ENCODE data around the gene HIPK3.
"Not testable (repeated sequence)": the region's sequence is repeated elsewhere in the genome, so short reads cannot be mapped to it uniquely, and the experiment has no call there.

HIPK3 gene

GRCh38 chr11:33257160-33257896, at the start of gene HIPK3:
HIPK3 (plus strand) TSS chr11:33257381.
- peak; percentile 85 for DNase-seq

- no peak for DNase-seq
Measured at GRCh38 chr11:33207408-33207985, 49.7 kb upstream of the HIPK3 start.

DNA sequence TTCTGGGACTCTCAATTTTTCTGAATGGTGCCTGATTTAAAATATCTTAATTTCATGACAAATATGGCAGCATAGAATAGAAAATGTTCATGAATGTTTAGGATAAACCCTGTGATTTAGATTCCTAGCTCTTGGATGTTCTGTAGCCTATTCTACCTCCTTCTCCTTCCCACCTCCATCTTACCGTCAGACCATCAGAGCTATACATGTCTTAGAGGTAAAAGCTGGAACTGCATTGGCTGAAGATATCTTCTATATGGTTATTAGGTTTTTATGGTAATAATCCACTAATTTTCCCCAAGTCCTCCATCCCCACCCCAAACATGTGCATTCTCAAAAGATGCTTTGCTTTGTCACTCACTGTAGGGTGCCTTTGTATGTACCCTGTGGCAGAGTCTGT, 49.0 kb upstream of the HIPK3 start:
- no peak for DNase-seq

- no peak for DNase-seq
Measured at GRCh38 chr11:33211153-33211552, 46.0 kb upstream of the HIPK3 start.

DNA sequence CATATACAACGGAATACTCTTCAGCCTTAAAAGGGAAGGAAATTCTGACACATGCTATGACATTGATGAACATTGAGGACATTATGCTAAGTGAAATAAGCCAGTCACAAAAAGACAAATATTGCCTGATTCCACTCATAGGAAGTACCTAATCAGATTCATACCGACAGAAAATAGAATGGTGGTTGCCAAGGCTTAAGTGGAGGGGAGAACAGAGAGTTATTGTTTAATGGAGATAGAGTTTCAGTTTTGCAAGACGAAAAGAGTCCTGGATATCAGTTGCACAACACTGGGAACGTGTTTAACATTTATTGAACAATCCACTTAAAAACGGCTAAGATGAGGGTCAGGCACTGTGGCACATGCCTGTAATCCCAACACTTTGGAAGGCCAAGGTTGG, 45.6 kb upstream of the HIPK3 start:
- no peak for DNase-seq

DNA sequence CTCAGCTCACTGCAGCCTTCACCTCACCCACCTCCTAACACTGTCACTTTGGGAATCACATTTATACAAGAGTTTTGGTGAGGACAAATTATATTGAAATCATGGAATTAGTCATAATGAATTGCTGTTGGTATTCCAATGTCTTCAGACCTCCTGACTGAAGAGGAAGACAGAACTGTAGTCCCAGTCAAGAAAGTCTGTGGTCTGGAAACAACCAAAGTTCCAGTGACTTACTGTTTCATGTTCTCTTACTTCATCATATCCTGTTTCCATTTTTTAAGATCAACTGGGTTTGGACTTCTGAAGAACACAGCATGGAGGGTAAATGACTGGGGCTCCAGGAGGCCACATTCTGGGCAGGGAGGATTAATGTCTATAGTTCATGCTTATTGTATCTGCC, 43.0 kb upstream of the HIPK3 start:
- no peak for DNase-seq

DNA sequence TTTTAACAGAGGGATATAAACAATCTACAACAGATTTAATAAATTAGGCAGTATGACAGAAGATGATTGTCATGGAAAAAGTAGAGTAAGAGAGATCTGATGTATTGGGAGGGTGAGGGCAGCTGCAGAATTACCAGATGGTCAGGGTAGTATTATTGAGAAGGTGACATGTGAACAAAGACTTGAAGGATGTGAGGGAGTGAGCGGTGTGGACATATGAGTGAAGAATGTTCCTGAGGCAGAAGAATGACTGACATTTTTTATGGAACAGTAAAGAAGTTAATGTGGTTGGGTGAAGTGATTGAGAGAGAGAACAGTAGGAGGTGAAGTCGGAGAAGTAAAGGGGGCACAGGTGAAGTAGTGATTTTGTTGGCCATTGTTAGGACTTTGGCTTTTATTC, 42.4 kb upstream of the HIPK3 start:
- no peak for DNase-seq

DNA sequence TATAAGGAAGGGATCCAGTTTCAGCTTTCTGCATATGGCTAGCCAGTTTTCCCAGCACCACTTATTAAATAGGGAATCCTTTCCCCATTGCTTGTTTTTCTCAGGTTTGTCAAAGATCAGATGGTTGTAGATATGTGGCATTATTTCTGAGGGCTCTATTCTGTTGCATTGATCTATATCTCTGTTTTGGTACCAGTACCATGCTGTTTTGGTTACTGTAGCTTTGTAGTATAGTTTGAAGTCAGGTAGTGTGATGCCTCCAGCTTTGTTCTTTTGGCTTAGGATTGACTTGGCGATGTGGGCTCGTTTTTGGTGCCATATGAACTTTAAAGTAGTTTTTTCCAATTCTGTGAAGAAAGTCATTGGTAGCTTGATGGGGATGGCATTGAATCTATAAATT, 40.5 kb upstream of the HIPK3 start:
- DNase-seq, result not testable (repeated sequence)

DNA sequence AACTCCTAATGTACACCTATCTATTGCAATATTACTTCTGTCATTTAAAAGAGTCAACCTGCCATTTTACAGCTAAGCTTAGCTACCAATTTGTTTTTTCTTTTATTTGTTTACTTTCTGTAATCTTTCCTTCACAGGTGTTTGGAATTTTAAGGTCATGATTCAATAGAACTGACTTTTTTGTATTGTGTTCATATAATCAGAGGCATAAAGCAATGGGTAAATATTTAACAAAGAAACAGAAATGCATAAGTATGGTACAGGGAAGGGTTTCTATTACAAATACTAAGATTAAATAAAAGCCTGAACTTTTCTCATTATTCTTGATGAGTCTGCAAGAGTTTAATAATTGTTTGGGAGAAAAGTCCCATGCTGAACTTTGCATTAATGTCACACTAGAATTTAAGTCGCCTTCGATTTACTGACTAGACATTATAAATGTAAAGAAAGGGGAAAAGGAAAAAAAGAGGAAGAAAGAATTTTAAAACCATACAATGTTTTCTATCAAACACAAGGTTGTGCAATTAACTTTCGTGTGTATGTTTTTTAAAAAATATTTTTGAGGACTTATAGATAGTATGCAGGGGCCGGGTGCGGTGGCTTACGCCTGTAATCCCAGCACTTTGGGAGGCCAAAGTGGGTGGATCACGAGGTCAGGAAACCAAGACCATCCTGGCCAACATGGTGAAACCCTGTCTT, 35.0 kb upstream of the HIPK3 start:
- no peak for DNase-seq

DNA sequence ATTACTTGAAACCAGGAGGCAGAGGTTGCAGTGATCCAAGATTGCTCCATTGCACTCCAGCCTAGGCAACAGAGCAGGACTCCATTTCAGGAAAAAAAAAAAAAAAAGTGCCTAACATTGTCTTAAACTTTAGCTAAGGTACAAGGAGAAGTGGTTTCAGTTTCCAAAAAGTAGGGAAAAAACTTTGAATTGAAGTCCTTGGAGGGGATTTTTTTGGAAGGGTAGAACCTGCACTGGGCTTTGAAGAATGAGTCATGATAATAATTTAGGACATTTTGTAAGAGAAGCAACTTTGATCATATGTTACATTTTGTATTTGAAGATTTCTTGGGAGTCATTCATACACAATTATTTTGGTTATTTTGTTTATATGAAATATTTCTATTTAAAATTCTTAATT, 31.8 kb upstream of the HIPK3 start:
- no peak for DNase-seq

- DNase-seq, result no peak
Measured at GRCh38 chr11:33227578-33228261, 29.5 kb upstream of the HIPK3 start.

- no peak for DNase-seq
Measured at GRCh38 chr11:33234397-33235190, 22.6 kb upstream of the HIPK3 start.

GRCh38 chr11:33237039-33237597, 20.1 kb upstream of the HIPK3 start:
- DNase-seq, result no peak

- DNase-seq, result no peak
Measured at GRCh38 chr11:33242575-33242974, 14.6 kb upstream of the HIPK3 start.

GRCh38 chr11:33243654-33244053, 13.5 kb upstream of the HIPK3 start:
- not testable (repeated sequence) for DNase-seq

- DNase-seq, result no peak
Measured at GRCh38 chr11:33248416-33248971, 8.7 kb upstream of the HIPK3 start.

- DNase-seq, result no peak
Measured at GRCh38 chr11:33256031-33256812, 959 bp upstream of the HIPK3 start.

DNA sequence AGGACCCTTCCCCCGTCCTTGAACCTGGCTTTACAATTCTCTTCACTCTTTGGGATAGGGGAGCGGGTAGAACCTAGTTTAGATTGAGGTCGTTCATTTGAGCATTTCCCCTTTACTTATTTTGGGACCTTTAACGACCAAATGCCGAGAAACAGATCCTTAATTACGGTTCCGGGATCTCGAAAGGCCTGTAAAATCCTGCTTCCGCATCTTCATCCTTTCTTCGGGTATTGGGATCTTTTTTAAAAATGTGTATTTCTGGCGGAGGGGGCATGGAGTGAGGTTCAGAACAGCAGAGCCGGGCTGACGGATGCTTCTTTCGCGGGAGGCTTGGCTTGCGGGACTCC, 395 bp upstream of the HIPK3 start:
- DNase-seq, result no peak

DNA sequence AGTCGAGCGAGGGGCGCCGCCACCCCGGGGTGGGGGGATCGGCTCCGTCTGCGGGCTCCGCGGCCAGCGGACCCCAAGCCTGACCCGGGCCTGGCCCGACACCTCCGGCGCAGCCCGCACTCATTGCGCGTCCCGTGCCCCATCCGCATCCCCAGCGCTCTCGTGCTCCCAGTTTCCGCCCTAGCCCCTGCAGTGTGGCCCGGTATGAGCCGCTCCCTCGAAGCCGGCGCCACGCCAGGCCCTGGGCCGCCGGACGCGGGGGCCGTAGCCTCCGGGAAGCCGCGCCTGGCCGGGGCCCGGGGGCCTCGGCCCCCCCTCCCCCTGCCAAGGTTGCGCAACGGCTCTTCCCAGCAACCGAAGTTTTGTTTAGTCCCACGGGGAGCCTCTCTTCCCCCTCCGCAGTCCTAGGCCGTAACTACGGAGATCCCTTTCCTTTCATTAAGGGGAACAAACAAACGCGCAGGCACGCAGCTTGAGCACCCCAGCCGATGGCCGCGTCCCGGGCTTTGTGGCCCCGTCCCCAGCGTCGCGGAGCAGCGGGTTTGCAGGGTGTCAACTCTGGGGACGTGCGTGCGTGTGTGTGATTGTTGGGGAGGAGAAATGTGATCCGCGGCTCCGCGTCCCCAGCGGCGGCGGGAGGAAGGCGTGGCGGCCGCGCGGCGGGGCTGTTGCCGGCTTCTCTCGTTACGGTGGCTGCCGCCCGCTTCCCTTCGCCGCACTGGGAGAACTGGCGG, 883 bp downstream of the HIPK3 start:
- DNase-seq, result peak; percentile 83

GRCh38 chr11:33258631-33259205, 1.5 kb downstream of the HIPK3 start:
- DNase-seq, result peak; percentile 12
